ENCODE results near the gene LILRB1.

Gene LILRB1

DNA sequence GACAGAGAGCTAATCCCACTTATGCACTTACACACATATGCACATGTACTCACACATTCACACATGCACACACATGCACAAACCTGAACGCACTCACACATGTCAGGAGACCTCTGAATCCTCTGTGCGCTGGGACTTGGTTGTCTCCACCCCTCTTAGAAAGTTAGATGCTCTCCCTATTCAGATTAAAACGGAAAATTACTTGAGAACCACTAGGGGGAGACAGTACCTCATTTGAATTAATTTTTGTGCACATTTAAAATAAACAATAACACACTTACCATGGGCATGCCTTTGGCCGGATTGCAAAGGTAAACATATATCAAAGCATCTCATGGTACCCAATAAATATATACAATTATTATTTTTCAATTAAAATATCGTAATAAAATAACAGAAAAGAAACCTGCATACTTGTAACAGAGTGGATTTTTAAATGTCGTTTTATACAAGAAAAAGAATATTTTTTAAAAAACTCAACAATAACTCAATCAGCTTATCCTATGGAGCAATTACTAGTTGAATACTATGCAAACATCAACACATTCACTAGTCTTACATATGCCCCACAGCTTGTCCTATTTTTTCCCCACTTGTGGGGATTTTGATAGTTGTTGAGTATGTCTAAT, 23.0 kb downstream of the LILRB1 start:
- DNase-seq (ENCODE audit: extremely low read depth, low read depth) = no peak
- TF ChIP-seq, protein P1, sequence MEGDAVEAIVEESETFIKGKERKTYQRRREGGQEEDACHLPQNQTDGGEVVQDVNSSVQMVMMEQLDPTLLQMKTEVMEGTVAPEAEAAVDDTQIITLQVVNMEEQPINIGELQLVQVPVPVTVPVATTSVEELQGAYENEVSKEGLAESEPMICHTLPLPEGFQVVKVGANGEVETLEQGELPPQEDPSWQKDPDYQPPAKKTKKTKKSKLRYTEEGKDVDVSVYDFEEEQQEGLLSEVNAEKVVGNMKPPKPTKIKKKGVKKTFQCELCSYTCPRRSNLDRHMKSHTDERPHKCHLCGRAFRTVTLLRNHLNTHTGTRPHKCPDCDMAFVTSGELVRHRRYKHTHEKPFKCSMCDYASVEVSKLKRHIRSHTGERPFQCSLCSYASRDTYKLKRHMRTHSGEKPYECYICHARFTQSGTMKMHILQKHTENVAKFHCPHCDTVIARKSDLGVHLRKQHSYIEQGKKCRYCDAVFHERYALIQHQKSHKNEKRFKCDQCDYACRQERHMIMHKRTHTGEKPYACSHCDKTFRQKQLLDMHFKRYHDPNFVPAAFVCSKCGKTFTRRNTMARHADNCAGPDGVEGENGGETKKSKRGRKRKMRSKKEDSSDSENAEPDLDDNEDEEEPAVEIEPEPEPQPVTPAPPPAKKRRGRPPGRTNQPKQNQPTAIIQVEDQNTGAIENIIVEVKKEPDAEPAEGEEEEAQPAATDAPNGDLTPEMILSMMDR (IDR thresholded peaks at IDR 0.05; ENCODE audit: low read depth, low read length) = peak; percentile 5

DNA sequence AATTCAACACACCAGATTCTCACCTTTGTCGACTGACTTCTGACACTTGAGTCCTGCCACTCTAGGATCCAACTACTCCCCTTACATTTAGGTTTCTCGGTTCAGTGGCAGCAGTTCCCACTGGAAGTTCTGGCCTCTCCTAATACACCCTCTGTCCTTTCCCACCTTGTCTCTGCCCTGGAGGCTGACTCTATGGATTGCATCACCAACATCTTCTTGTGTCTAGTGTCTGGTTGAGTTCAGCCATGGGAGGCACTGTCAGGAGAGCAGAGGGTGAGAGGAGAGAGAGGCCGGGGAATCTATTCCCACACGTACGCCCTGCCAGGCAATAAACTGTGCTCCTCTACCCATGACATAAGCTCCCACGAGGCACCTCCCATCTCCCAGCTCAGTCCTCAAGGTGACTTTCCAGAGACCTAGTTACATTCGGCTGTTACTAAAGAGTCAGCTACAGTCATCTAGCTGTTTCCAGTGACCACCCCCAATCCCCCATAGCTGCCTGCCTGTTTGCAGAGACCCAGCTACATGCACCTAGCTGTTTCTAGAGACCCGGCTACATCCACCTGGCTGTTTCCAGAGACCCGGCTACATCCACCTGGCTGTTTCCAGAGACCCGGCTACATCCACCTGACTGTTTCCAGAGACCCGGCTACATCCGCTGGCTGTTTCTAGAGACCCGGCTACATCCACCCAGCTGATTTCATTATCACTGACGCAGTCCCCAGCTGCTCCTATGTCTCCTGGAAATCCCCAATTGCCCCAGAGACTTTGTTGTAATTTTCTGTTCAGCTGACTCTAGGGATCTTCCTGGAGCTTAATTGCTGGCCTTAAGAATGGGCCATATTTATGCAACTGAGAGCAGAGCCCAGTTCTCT, 24.4 kb downstream of the LILRB1 start:
- no peak for DNase-seq (ENCODE audit: extremely low read depth, low read depth)
- TF ChIP-seq, protein P1 (IDR thresholded peaks at IDR 0.05; ENCODE audit: low read depth, low read length) = no peak

DNA sequence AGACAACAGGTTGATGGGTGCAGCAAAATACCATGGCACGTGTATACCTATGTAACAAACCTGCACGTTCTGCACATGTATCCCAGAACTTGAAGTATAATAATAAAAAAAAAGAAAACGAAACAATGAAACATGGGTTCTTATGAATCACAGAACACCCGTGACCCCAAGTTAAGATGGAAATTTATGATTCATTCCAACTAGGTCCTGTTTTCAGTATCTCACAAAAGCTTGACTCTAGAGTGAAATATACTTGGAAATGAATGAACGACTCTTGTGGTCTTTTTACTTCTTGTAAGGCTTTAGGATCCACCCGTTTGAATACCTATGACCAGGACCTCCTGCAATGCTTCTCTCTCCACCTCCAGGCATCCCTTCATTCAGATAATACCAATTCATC, 29.0 kb downstream of the LILRB1 start:
- TF ChIP-seq, protein P1 (IDR thresholded peaks at IDR 0.05; ENCODE audit: low read depth, low read length) = no peak
- DNase-seq (ENCODE audit: extremely low read depth, low read depth) = no peak

DNA sequence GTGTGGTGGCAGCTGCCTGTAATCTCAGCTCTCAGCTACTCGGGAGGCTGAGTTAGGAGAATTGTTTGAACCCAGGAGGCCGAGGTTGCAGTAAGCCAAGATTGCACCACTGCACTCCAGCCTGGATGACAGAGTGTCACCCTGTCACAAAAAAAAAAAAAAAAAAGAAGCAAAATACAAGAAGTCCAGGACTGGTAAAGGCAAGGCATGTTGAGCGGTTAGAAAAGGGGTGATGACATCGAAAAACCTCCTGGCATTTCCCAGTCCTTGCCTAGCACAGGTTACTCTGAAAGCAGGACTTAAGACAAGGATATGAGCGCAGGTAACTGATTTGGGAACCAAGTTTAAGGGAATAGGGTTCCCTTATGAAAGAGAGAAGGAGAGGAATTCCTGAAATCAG, 30.0 kb downstream of the LILRB1 start:
- no peak for DNase-seq (ENCODE audit: extremely low read depth, low read depth)
- TF ChIP-seq, protein P1 (IDR thresholded peaks at IDR 0.05; ENCODE audit: low read depth, low read length) = no peak

DNA sequence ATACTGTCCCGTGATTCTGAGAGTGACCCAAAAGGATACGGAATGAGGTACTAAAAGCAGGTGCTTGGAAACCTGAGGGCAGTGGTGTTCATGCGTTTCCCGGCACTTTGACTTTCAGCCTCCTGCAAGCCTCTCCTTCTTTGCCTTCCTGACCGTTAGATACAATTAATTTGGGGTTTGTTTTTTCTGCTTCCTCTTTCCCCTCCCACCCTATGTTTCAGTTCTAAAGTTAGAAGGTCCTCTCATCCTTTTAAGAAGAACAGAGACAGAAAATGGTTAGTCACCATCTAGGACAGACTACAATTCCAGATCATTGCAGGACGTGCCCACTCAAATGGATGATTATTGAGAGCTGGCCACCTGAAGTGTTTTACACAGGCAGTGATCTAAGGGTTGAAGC, 30.7 kb downstream of the LILRB1 start:
- TF ChIP-seq, protein P1 (IDR thresholded peaks at IDR 0.05; ENCODE audit: low read depth, low read length) = no peak
- no peak for DNase-seq (ENCODE audit: extremely low read depth, low read depth)

DNA sequence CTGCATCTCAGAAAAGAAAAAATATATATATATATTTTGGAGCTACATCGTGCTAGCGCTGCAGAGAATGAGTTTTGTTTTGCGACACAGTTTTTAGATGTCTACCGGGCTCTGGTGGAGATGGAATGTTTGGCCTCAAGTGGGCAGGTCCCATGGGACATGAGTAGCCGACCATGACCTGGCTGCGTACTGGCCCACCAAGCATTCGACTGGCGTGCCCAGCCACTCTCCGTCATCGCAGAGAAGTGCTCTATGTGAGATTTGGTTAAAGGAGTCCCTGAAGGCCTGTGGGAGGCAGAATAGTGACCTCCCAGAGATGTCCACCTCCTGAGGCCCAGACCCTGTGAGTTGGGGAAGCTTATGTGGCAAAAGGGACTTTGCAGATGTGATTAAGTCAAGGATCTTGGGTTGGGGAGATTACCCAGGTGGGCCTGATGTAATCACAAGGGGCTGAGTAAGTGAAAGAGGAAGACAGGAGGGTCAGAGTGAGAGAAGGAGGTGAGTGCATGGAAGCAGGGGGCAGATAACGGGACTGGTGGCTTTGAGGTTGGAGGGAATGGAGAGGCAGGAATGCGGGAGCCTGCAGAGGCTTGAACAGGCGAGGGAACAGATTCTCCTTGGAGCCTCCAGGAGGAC, 31.7 kb downstream of the LILRB1 start:
- TF ChIP-seq, protein P1 (IDR thresholded peaks at IDR 0.05; ENCODE audit: low read depth, low read length) = no peak
- no peak for DNase-seq (ENCODE audit: extremely low read depth, low read depth)

DNA sequence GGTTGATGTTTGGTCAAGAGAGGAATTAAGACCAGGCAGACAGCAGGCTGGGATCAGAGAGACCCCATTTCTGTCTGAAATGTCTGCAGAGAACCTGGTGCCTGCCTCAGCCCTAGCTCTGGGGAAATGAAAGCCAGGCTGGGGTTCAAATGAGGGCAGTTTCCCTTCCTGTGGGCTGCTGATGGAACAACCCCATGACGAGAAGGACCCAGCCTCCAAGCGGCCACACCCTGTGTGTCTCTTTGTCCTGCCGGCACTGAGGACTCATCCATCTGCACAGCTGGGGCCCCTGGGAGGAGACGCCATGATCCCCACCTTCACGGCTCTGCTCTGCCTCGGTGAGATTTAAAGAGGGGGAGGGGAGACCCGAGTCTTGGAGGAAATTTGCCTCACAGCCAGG, 32.4 kb downstream of the LILRB1 start, which contains the start of gene LILRB4:
LILRB4 (plus strand) TSS at position 256 of the 400 bp plus-strand sequence; CDS start at position 305, 49 bp downstream.
- DNase-seq (ENCODE audit: extremely low read depth, low read depth) = no peak
- TF ChIP-seq, protein P1 (IDR thresholded peaks at IDR 0.05; ENCODE audit: low read depth, low read length) = no peak

All from AG09319 (cell line).